Astrocyte of the cerebellum (primary cell): ENCODE results near the gene DPP6.

Source experiments
- DNase-seq: peaks from one replicate; pipeline ENCODE4 v3.0.0-alpha.2; 2011; ENCODE audit warnings: low read depth
- H3K4me3 ChIP-seq: 2 replicates; pipeline ENCODE4 v1.5.1; 2011; ENCODE audit warnings: mild to moderate bottlenecking, low read depth, low read length, moderate library complexity
- in situ Hi-C: cut with HindIII; loops from 2 replicates; pipeline ENCODE4 v1.10.0; 2017; ENCODE audit warnings: low sequenced_read_pairs
- TF ChIP-seq, protein P1 (sequence below): IDR thresholded peaks from 2 replicates; pipeline ENCODE4 v1.5.1; 2012; ENCODE audit warnings: low read length, low read depth, moderate library complexity, mild to moderate bottlenecking; ENCODE audit errors: missing control alignments

DPP6 gene

DNA sequence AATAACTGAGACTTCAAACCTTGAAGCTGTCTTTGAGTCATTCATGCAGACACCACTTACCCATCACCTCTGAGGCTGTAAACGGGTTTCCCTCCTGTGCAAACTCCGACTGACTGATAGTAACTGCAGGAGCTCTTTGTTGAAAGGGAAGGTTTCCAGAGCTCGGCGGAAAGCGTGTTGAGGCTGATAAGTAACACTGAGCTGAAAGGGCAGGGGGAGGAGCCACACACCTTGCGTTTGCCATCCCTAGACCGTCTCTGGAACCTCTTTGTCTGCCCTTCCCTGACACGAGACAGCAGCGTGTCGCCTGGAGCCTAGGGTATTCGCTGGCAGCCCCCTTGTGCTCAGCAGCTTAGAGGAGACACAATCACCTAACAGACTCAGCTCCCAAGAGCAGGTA is 816.7 kb downstream of the DPP6 start:
- no peak for DNase-seq
- no peak overlapping the region for H3K4me3 ChIP-seq
- TF ChIP-seq, protein P1, sequence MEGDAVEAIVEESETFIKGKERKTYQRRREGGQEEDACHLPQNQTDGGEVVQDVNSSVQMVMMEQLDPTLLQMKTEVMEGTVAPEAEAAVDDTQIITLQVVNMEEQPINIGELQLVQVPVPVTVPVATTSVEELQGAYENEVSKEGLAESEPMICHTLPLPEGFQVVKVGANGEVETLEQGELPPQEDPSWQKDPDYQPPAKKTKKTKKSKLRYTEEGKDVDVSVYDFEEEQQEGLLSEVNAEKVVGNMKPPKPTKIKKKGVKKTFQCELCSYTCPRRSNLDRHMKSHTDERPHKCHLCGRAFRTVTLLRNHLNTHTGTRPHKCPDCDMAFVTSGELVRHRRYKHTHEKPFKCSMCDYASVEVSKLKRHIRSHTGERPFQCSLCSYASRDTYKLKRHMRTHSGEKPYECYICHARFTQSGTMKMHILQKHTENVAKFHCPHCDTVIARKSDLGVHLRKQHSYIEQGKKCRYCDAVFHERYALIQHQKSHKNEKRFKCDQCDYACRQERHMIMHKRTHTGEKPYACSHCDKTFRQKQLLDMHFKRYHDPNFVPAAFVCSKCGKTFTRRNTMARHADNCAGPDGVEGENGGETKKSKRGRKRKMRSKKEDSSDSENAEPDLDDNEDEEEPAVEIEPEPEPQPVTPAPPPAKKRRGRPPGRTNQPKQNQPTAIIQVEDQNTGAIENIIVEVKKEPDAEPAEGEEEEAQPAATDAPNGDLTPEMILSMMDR = no peak
- in situ Hi-C loops = no loop called here

DNA sequence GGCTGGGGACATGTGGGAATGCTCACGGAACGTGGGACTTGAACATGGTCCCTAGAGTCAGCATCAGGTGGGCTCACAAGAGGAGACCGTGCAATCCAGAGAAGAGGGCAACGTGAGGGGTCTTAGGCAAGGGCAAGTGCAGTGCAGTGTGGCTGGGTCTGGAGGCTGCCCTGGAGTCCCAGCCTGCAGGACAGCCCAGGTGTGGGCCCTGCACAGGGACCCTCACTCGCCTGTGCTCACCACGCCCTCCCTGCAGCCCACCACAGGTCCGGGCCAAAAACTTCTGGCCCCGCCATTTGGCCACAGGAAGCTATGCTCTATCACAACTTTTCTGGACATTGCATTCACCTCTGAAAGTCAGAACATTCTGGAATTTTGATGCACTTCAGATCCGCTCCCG is 817.2 kb downstream of the DPP6 start:
- TF ChIP-seq, protein P1 = no peak
- no peak for DNase-seq
- H3K4me3 ChIP-seq = no peak overlapping the region
- in situ Hi-C loops = no loop called here

DNA sequence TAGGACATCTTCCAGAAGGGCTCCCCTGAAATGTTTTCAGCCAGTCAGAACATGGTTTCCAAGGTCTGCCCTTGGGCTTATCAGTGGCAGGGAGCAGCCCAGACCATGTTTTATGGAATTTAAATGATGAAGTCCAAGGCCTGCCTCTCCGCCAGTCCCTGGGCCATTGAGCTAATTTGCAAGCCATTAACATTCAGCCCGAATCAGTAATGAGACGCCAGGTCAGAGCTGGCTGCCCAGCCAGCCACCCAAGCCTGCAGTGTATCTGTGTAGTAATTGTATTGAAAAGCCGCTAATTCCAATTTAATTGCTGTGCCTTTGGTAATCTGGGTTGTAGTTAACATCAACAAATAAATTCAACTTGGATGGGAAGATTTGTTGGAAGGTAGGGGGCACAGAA is 819.3 kb downstream of the DPP6 start:
- TF ChIP-seq, protein P1 = no peak
- DNase-seq = no peak
- in situ Hi-C loops = no loop called here
- H3K4me3 ChIP-seq = no peak overlapping the region

DNA sequence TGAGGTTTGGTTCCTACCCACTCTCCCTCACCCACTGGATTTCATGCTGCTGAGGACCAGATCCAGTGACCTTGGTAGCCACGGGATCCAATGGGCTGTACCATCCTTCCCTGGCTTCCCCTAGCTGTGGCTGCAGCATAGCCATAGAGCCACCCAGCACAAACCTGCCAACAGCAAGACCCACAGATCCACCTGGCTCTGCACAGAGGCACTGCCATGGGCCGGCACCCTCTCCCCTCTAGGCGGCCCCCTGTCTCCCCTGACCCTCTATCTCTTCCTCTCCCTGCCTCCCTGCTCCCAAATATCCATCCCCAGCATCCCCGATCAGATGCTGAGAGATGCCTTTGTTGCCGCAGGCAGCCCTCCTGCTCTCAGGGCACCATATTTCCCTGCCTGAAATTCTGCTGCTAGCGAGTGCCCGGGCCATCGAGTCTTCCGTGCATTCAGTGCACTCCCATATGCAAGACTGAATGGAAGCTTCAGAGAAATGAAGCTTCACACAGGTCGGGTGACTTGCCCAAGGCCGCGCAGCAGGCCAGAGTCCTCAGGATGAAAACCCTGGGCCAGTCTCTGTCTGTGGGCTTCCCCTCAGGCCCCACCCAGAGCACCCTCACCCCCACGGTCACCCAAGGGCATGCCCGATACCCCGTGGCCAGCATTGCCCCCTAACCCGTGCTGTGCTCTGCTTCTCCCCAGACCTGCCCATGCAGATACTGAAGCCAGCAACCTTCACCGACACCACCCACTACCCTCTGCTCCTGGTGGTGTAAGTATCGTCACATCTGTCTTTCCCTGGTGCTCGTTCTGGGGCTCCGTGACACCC is 819.9 kb downstream of the DPP6 start:
- DNase-seq = no peak
- no peak overlapping the region for H3K4me3 ChIP-seq
- in situ Hi-C loops = no loop called here
- TF ChIP-seq, protein P1 = no peak

DNA sequence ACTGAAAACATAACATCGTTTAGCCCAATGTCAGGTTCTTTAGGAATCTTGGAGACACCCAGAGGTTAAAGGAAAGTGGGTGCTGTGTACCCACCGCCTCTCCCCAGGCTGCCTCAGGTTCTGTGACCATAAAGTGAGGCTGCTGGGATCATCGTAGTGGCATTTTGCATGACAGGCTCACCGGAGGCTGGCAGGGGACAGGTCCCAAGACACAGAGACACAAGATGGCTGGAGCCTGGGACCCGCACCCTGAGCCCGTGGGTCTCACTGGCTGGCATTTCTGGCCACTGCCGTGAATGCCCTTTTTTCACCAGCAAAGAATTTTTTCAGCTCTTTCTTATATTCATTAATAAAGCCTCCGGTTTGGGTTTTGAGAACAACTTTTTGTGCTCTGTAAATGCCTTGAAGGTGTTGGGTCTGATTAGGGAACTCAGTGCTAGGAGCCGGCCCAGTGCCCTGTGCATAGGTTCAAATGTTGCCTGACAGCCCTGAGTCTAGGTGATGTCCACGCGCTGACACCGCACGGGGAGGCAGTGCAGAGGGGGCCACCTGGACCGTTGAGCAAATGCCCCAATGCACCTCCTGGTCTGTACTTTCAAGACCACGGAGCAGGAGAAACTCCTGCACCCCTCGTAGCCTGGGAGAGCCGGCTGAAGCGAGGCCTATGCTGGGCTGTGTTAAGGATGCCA is 820.8 kb downstream of the DPP6 start:
- no peak for DNase-seq
- in situ Hi-C loops = no loop called here
- H3K4me3 ChIP-seq = no peak overlapping the region
- TF ChIP-seq, protein P1 = no peak

DNA sequence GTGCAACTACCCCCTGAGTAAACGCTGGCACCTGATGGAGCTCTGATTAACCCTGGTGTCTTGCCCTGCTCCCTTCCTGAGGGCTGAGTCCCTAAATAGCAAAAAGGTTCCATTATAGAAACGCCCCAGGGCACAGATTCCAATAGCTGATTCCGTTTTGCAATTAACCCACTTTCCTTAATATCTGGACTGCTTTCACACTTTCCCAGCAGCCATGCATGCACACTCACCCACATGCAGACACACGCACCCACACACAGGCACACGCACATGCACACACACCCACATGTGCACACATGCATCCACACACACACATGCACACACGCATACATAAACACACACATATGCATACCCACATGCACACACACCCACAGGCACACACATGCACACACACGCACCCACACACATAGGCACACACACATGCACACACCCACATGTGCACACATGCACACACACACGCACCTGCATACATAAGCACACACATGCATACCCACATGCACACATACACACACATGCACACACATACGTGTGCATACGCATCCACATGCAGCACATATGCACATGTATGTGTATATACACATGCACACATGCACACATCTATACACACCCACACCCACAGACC is 821.4 kb downstream of the DPP6 start:
- in situ Hi-C loops = no loop called here
- TF ChIP-seq, protein P1 = no peak
- DNase-seq = no peak
- H3K4me3 ChIP-seq = no peak overlapping the region
